HG03025 (cell line): ENCODE data around the gene TRMT2A.
A peak's percentile ranks its signal among the peaks of the same experiment; 100 is the strongest.

Experiments used
- ATAC-seq: cut with Tn5 transposase; IDR thresholded peaks from one replicate; pipeline ENCODE4 v1.9.1; 2021; ENCODE audit warnings: mild to moderate bottlenecking, moderate library complexity; ENCODE audit not compliant: unreplicated experiment, low FRiP score

TRMT2A gene

GRCh38 chr22:20123366-20124082 lies 6.5 kb upstream of the TRMT2A start:
- ATAC-seq: no peak

- no peak for ATAC-seq
Observed at GRCh38 chr22:20121856-20122415, 4.9 kb upstream of the TRMT2A start.

GRCh38 chr22:20118300-20119020 lies 1.4 kb upstream of the TRMT2A start:
- no peak for ATAC-seq

- peak; percentile 26 for ATAC-seq
Observed at GRCh38 chr22:20117633-20118299, 740 bp upstream of the TRMT2A start.

GRCh38 chr22:20116376-20116950 lies 563 bp downstream of the TRMT2A start:
- no peak for ATAC-seq

- no peak for ATAC-seq
Observed at GRCh38 chr22:20115691-20116375, 1.2 kb downstream of the TRMT2A start, which contains the start of gene RANBP1. RANBP1 (plus strand) TSS chr22:20116104; CDS start chr22:20116185, 81 bp downstream.

- no peak for ATAC-seq
Observed at GRCh38 chr22:20114506-20115475, 2.2 kb downstream of the TRMT2A start.

GRCh38 chr22:20113551-20114310 lies 3.3 kb downstream of the TRMT2A start:
- ATAC-seq: no peak

- ATAC-seq: no peak
Observed at GRCh38 chr22:20112623-20113511, 4.2 kb downstream of the TRMT2A start.

GRCh38 chr22:20111689-20112622 lies 5.1 kb downstream of the TRMT2A start:
- ATAC-seq: no peak

- no peak for ATAC-seq
Observed at GRCh38 chr22:20111045-20111688, 5.9 kb downstream of the TRMT2A start.

GRCh38 chr22:20110359-20110985 lies 6.6 kb downstream of the TRMT2A start:
- no peak for ATAC-seq

GRCh38 chr22:20109411-20110358 lies 7.3 kb downstream of the TRMT2A start:
- no peak for ATAC-seq

GRCh38 chr22:20108757-20109230 lies 8.2 kb downstream of the TRMT2A start:
- no peak for ATAC-seq
